ENCODE results near the gene SV2A. TPM values are rescaled to one million over a fixed set of nuclear protein-coding genes. Genes with fewer than 3 reads are reported as not detected.

Gene SV2A
- total RNA-seq, 1 experiment from 2014 or later = 47.1 TPM

Other genes with a start within 250 kb of the SV2A start
- gene FCGR1A, start 135.2 kb downstream of the SV2A start, total RNA-seq (2021) = not detected in 3 replicates
- 15.3 to 19.5 TPM (median 15.4 TPM) in 3 replicates for gene BOLA1, start 18.3 kb downstream of the SV2A start, total RNA-seq (2021)
- 83.0 to 90.1 TPM (median 84.7 TPM) in 3 replicates for gene SF3B4, start 10.0 kb upstream of the SV2A start, total RNA-seq (2021)
- 7.1 to 7.8 TPM (median 7.5 TPM) in 3 replicates for gene MTMR11, start 19.0 kb upstream of the SV2A start, total RNA-seq (2021)
- 19.4 to 21.0 TPM (median 19.5 TPM) in 3 replicates for gene OTUD7B, start 92.9 kb upstream of the SV2A start, total RNA-seq (2021)
- gene VPS45, start 149.9 kb upstream of the SV2A start, total RNA-seq (2021) = 26.1 to 28.2 TPM (median 27.3 TPM) in 3 replicates
- 23.3 to 27.0 TPM (median 25.7 TPM) in 3 replicates for gene PLEKHO1, start 232.1 kb upstream of the SV2A start, total RNA-seq (2021)